Activated T-cell treated with anti-CD3 and anti-CD28 coated beads, Interleukin-2, amount 50 U/mL, for 72 hours (primary cell): ENCODE measurements around the gene PDSS1. TPM values are rescaled to one million over a fixed set of nuclear protein-coding genes. Genes with fewer than 3 reads are reported as not detected.

Source experiments
- total RNA-seq, 2 donors: library from RNA; stranded (reverse); gene quantifications; one replicate each; pipeline ENCODE4 v1.2.3, GENCODE V29; 2022

The PDSS1 gene
- total RNA-seq, 2 donors from 2014 or later, result 8.8 to 12.2 TPM

Other genes starting within 250 kb of the PDSS1 start
- gene ABI1, start 163.3 kb downstream of the PDSS1 start, total RNA-seq, result 10 to 100 TPM; 71.0 to 86.2 TPM